ENCODE results near the gene WDR33.

WDR33 gene

GRCh38 chr2:127674241-127675209 lies 136.4 kb downstream of the WDR33 start:
- in situ Hi-C loops (cut with MboI; ENCODE audit: low sequenced_read_pairs), result no loop called here

- in situ Hi-C loops (cut with MboI; ENCODE audit: low sequenced_read_pairs), result no loop called here
Observed at GRCh38 chr2:127673291-127674069, 137.5 kb downstream of the WDR33 start.

GRCh38 chr2:127672341-127673224 lies 138.4 kb downstream of the WDR33 start:
- in situ Hi-C loops (cut with MboI; ENCODE audit: low sequenced_read_pairs), result no loop called here

- in situ Hi-C loops (cut with MboI; ENCODE audit: low sequenced_read_pairs), result no loop called here
Observed at GRCh38 chr2:127671557-127672302, 139.2 kb downstream of the WDR33 start.

- in situ Hi-C loops (cut with MboI; ENCODE audit: low sequenced_read_pairs), result no loop called here
Observed at GRCh38 chr2:127670957-127671290, 140.0 kb downstream of the WDR33 start.

GRCh38 chr2:127670055-127670956 lies 140.7 kb downstream of the WDR33 start:
- in situ Hi-C loops (cut with MboI; ENCODE audit: low sequenced_read_pairs), result no loop called here

- in situ Hi-C loops (cut with MboI; ENCODE audit: low sequenced_read_pairs), result no loop called here
Observed at GRCh38 chr2:127669056-127669455, 141.9 kb downstream of the WDR33 start.

- in situ Hi-C loops (cut with MboI; ENCODE audit: low sequenced_read_pairs), result no loop called here
Observed at GRCh38 chr2:127665267-127665893, 145.6 kb downstream of the WDR33 start.

- in situ Hi-C loops (cut with MboI; ENCODE audit: low sequenced_read_pairs), result no loop called here
Observed at GRCh38 chr2:127664895-127665225, 146.1 kb downstream of the WDR33 start.

GRCh38 chr2:127664065-127664894 lies 146.7 kb downstream of the WDR33 start:
- in situ Hi-C loops (cut with MboI; ENCODE audit: low sequenced_read_pairs), result no loop called here

- in situ Hi-C loops (cut with MboI; ENCODE audit: low sequenced_read_pairs), result no loop called here
Observed at GRCh38 chr2:127663566-127664064, 147.4 kb downstream of the WDR33 start.

GRCh38 chr2:127662937-127663565 lies 147.9 kb downstream of the WDR33 start:
- in situ Hi-C loops (cut with MboI; ENCODE audit: low sequenced_read_pairs), result no loop called here

GRCh38 chr2:127661949-127662510 lies 148.9 kb downstream of the WDR33 start:
- in situ Hi-C loops (cut with MboI; ENCODE audit: low sequenced_read_pairs), result no loop called here

GRCh38 chr2:127661072-127661649 lies 149.8 kb downstream of the WDR33 start:
- in situ Hi-C loops (cut with MboI; ENCODE audit: low sequenced_read_pairs), result no loop called here

GRCh38 chr2:127660291-127660578 lies 150.7 kb downstream of the WDR33 start:
- in situ Hi-C loops (cut with MboI; ENCODE audit: low sequenced_read_pairs), result no loop called here

GRCh38 chr2:127659408-127660290 lies 151.3 kb downstream of the WDR33 start:
- in situ Hi-C loops (cut with MboI; ENCODE audit: low sequenced_read_pairs), result no loop called here

All from HL-60/S4 treated with phorbol 12-myristate 13-acetate at 8.2 ng/mL for 4 days and 3 days (cell line).